Forelimb muscle (tissue), 1 donor: ENCODE measurements around the gene POLR3E. TPM values are rescaled to one million over a fixed set of nuclear protein-coding genes. Genes with fewer than 3 reads are reported as not detected.
"Not testable (repeated sequence)": the region's sequence is repeated elsewhere in the genome, so short reads cannot be mapped to it uniquely, and the experiment has no call there.

Experiments used
- DNase-seq: peaks from one replicate; pipeline ENCODE4 v3.0.0-alpha.2; 2013; ENCODE audit warnings: low read depth
- polyA plus RNA-seq: library from polyadenylated mRNA; unstranded; fragments of 120-200 nt; gene quantifications from one replicate; pipeline ENCODE4 v1.2.1, GENCODE V29; 2013; ENCODE audit not compliant: insufficient read length

The POLR3E gene
- polyA plus RNA-seq, 1 donor = 39.4 TPM

GRCh38 chr16:22335668-22336246, 38.5 kb downstream of the POLR3E start:
- no peak for DNase-seq

- DNase-seq = no peak
Measured at GRCh38 chr16:22336581-22336980, 39.4 kb downstream of the POLR3E start.

- DNase-seq = no peak
Measured at GRCh38 chr16:22337045-22337444, 39.8 kb downstream of the POLR3E start.

GRCh38 chr16:22337849-22338635, 40.8 kb downstream of the POLR3E start:
- DNase-seq = no peak

GRCh38 chr16:22340945-22341344, 43.7 kb downstream of the POLR3E start:
- DNase-seq = no peak

GRCh38 chr16:22342082-22342481, 44.9 kb downstream of the POLR3E start:
- DNase-seq = no peak

GRCh38 chr16:22346483-22346882, 49.3 kb downstream of the POLR3E start:
- DNase-seq = no peak

- no peak for DNase-seq
Measured at GRCh38 chr16:22347100-22347820, 50.1 kb downstream of the POLR3E start.

- no peak for DNase-seq
Measured at GRCh38 chr16:22348291-22348690, 51.1 kb downstream of the POLR3E start.

GRCh38 chr16:22351017-22351416, 53.8 kb downstream of the POLR3E start:
- not testable (repeated sequence) for DNase-seq

GRCh38 chr16:22352140-22352539, 54.9 kb downstream of the POLR3E start:
- no peak for DNase-seq

GRCh38 chr16:22352723-22353122, 55.5 kb downstream of the POLR3E start:
- no peak for DNase-seq

GRCh38 chr16:22353191-22353919, 56.1 kb downstream of the POLR3E start:
- no peak for DNase-seq

- no peak for DNase-seq
Measured at GRCh38 chr16:22353933-22354541, 56.8 kb downstream of the POLR3E start.

- DNase-seq = no peak
Measured at GRCh38 chr16:22355487-22355908, 58.3 kb downstream of the POLR3E start.

GRCh38 chr16:22356930-22357634, 59.9 kb downstream of the POLR3E start:
- no peak for DNase-seq

GRCh38 chr16:22357635-22357971, 60.4 kb downstream of the POLR3E start:
- no peak for DNase-seq

- DNase-seq = no peak
Measured at GRCh38 chr16:22358000-22358399, 60.8 kb downstream of the POLR3E start.

- DNase-seq = no peak
Measured at GRCh38 chr16:22359679-22360078, 62.5 kb downstream of the POLR3E start.

- no peak for DNase-seq
Measured at GRCh38 chr16:22360963-22361659, 63.9 kb downstream of the POLR3E start.
